NCI-H2196 (cell line): ENCODE measurements around the gene NTN4.
"Not testable (repeated sequence)": the region's sequence is repeated elsewhere in the genome, so short reads cannot be mapped to it uniquely, and the experiment has no call there.

Experiments used
- DNase-seq: peaks from one replicate; lab custom pipeline; 2025; ENCODE audit not compliant: unreplicated experiment; lab: John Stamatoyannopoulos, UW

NTN4 gene

DNA sequence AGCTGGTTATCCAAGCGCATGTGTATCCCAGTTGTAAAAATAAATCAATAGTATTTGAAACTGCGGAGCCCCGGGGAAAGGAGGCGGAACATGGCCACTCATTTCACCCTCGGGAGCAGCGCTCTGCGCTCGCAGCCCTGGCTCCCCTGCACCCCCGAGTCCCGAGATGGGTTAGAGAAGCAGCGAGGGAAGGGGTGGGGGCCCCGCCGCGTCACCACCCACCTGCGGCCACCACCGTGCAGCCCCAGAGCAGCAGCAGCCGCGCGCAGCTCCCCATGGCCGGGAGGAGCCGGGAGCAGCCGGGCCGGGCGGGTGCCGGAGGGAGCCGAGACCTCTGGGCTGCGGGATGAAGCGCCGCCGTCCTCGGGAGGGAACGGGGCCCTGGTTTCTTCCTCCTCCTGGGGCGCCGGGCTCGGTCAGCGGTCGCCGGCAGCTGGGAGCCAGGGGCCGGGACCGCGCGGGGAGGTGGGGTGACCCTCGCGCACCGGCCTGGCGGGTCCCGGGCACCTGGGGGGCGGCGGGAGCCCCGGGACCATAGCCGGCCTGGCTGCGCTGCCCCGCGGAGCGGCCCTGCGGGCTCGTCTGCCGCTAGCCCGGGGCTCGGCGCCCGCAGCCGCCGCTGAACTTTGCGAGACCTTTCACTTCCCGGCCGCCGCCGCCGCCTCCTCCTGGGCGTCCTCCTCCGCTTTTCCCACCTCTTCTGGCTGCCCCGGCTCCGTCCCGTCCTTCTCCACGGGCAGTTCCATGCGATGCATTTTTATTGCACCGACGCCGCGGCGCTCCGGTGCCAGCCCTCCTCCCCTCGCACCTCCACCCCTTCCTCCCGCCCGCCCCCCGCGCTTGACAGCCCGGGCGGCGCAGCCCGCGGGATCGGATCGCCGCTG lies at the start of gene NTN4:
Gene NTN4 (minus strand): TSS at position 732 of the 884 bp plus-strand sequence. CDS start 455 bp downstream, at position 277.
- DNase-seq: peak; percentile 28

DNA sequence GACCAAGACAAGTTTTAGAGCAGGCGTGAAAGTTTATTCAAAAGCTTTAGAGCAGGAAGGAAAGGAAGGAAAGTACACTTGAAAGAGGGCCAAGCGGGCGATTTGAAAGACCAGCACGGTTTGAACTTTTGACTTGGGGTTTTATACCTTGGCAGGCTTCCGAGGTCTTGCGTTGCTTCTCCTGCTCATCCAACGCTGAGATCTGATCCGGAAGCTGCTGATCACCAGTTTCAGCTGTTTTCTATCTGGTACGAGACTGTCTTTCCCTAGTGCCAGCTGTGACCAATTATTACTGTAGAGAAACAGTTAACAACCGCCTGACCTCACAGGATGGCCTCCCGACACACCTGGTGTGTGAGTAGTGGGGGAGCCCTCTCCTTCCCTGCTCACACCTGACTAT lies 47.6 kb upstream of the NTN4 start:
- DNase-seq: peak; percentile 62

DNA sequence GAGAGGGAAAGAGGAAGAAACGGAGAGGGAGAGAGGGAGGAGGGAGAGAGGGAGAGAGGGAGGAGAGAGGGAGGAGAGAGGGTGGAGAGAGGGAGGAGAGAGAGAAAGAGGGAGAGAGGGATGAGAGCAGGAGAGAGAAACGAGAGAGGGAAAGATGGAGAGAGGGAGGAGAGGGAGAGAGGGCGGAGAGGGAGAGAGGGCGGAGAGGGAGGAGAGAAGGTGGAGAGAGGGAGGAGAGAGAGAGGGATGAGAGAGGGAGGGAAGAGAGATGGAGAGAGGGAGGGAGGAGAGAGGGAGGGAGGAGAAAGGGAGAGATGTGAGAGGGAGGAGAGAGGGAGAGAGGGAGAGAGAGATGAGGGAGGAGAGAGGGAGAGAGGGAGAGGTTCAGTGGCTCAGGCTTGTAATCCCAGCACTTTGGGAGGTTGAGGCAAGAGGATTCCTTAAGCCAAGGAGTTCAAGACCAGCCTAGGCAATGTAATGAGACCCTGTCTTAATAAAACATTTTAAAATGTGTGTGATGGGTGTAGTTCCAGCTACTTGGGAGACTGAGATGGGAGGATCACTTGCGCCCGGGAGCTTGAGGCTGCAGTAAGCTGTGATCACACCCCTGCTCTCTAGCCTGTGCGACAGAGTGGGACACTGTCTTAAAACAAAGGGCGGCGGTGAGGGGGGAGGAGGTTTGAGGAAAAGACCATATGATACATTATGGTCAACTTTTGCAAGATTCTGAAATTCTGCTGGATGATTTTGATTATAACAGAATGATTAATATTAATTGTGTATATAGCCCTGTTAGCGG lies 46.9 kb upstream of the NTN4 start:
- DNase-seq: no peak

DNA sequence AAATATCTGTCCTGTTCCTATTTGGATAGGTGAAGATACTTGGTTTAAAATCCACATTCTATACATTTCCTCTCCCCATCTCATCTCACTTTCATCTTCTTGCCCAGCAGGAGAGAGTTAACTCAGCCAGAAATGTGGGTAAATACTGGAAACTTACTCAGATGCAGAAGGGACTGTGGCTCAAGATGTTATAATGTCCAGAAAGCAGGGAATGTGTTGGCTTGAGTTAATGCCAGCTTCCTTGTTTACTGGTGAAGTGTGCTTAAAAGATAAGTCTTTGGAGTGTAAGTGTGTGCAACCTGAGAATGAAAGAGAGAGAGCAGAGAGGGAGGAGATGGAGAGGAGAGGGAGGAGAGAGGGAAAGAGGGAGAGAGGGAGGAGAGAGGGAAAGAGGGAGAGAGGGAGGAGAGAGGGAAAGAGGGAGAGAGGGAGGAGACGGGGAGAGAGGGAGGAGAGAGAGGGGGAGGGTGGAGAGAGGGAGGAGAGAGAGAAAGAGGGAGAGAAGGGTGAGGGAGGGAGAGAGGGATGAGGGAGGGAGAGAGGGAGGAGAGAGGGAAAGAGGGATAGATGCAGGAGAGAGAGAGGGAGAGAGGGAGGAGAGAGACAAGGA lies 46.2 kb upstream of the NTN4 start:
- peak; percentile 49 for DNase-seq

DNA sequence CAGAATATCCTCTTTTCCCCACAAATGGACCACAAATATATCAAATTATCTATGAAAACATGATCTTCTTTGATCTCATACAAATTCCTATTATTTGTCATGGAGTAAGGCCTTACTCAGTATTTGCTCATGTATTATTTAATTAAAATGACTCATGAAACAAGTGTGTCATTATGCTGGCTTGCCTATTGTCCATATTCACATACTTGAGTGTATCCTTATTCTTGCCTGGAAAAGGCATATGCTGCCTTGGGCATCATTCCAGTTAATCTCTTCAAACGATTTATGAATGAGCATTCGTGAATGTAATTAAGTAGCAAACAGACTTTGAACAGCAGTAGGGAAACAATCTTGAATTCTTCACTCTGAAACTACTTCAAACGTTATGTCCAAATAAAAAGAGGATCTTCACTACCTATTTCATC lies 45.6 kb upstream of the NTN4 start:
- DNase-seq: peak; percentile 68

DNA sequence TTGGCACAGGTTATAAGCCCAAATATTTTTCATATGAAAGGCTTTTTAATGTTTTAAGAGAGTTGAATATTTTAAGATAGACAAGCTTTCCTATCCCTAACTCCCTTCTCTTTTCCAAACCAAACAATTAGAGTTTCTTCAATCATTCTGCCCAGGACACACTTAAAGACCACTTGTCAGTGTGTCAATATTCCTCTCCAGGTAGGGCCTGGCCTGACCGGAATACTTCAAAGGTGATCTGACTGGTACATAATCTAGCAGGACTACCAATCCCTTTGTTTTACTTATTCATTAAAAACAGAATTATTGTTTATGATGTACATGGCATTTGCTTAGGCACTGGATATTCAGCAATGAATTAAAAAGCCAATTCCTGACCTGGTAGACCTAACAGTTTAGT lies 44.0 kb upstream of the NTN4 start:
- DNase-seq: no peak

DNA sequence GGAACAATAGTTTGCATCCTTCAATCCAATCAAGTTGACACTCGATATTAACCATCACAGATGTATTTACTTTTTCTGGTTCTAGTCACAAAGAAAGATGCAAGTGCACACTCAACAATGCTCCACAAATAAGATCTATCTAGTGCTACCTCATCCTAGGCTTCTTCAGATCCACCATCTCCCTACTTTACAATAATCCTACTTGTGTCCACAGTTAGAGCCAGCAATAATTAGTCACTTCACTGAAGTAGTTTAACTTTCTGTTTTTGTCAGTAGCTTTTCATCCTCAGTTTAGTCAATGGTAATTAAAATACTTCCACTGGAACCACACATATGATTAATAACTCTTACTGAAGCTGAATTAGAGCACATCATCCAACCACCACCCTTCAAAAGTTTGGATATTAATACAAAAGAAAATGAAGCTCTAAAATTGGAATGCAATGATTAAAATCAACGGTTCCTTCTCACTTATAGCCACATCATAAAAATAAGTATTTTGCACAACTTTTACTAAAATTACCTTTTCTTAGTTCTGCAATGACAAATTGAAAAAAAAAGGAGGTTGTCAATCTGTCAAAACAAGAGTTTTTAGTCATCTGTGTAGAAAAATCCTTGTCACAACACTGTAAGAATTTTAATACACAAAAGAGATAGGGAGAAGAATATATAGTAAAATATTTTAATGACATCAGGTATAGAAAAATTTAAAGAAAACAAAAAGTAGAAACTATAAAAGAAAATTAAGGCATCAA lies 39.9 kb upstream of the NTN4 start:
- DNase-seq: no peak

DNA sequence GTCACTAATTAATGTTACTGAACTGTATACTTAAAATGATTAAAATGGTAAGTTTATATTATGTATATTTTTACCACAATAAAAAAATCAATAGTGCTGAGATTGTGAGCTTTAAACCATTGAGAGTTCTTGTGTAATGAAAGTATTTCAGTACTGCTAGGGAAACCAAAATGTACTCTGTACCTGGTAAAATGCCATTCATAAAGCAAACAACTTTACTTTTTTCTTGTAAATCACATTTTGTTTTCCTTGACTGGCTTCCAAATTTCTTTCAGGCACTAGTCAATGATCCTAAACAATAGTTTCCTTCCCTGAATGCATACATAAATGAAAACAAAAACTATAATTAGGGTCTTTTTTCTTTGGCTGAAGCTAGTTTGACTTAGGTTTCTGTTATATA lies 38.8 kb upstream of the NTN4 start:
- DNase-seq: no peak

DNA sequence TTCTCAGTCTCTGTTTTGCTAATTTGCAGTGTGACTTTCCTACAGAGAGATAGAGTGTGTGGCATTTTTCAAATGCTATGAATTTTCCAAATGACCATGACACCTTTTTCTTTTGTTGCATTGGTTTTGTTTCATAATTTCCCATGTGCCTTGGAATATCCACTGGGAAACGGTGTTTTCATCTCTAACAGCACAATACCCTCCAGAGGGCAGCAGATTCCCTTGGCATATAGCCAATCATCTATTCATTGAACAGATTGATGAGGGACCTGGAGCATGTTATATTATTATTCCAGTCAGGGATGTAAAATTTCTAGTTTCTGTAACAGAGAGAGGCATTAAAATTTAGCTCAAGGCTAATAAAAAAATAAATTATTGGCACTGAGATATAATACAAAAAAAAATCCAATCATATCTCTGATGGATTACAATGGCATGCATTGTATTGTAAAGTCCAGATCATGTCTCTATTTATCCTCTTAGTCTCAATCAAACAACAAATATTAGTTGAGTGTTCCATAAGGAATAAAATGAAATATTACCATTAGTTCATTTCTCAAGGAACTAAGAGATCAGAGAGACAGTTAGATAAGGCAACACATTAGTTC lies 29.6 kb upstream of the NTN4 start:
- DNase-seq: peak; percentile 68

DNA sequence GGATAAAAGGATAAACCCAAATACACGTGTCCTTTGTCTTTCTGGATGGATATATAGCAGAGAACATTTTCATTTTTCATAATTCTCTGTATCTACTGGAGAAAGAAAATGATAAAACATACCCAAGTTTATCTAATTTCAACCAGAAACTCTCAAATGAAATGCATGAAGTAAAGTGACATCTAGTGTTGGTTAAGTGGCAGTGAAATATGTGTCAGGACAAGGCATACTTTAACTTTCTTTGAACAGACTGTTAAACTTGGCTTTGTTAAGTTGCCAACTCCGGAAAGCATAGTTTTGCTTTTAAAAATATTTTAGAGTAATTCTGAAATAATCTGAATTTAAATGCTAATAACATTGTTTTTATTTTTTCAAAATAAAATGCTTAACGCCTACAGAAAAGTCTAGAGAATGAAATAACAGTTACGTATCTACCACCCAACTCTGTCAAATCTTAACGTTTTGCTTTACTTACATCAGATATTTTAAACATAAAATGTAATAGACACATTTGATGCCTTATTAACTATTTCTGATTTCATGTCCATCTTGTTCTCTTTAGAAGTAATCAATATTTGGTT lies 25.2 kb upstream of the NTN4 start:
- DNase-seq: peak; percentile 25

DNA sequence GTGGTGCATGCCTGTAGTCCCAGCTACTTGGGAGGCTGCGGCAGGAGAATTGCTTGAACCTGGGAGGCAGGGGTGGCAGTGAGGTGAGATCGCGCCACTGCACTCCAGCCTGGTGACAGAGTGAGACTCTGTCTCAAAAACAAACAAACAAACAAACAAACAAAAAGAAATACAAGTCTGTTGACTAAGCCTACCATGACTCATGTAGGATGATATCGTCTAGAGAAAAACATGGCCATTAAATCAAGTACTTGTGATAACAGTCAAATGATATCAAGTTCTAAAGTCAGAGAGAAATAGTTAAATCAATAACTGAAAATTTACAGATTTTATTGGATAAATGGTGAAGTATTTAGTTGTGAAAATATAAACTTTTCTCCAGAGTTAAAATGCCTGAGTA lies 21.6 kb upstream of the NTN4 start:
- DNase-seq: not testable (repeated sequence)

DNA sequence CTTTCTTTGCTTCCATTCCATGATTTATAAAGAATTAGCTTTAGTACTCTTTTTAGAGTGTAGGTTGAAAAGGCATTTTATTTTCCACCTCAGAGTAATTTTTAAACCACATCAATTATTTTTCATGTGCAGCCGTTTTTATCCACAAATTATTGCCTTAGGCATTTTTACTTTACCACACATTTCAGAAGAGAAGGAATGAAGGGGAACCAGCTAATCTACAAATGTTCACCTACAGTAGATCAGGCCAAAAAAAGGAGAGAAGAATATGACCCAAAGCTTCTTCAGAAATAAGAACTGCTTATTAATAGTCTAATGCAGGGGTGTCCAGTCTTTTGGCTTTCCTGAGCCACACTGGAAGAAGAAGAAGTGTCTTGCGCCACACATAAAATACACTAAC lies 19.8 kb upstream of the NTN4 start:
- no peak for DNase-seq

DNA sequence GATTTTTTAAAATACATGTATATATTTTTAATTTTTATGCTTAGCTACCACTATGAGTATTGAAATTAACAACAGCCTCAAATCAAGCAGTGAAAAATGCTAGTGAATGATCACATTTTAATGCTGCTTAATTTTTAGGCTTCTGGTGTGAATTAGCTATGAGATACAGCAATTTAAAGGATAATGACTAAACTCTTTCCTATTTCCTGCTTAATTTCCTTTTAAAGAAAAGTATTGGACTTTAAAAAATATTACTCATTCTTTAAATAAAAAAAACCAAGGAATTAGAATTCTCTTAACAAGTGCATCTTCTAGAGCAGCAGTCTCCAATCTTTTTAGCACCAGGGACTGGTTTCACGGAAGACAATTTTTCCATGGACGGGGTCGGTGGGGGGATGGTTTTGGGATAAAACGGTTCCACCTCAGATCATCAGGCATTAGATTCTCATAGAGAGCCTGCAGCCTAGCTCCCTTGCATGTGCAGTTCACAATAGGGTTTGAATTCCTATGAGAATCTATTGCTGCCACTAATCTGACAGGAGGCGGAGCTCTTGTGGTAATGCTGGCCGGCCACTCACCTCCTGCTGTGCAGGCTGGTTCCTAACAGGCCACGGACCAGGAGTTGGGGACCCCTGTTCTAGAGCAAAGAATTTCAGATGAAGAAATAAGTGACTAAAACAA lies 18.6 kb upstream of the NTN4 start:
- DNase-seq: no peak

DNA sequence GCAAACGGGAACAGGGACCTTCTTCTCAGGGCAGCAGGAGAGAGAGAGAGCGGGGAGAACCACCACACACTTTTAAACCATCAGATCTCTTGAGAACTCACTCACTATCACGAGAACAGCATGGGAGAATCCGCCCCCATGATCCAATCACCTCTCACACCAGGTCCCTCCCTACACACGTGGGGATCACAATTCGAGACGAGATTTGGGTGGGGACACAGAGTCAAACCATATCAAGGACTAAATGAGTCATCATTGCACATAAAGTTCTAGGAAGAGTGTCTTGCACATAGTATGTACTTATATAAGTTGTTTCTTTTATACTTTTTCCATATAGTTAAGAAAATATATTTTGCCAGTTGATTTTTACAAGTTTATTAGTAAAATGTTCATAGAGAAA lies 17.6 kb upstream of the NTN4 start:
- DNase-seq: no peak

DNA sequence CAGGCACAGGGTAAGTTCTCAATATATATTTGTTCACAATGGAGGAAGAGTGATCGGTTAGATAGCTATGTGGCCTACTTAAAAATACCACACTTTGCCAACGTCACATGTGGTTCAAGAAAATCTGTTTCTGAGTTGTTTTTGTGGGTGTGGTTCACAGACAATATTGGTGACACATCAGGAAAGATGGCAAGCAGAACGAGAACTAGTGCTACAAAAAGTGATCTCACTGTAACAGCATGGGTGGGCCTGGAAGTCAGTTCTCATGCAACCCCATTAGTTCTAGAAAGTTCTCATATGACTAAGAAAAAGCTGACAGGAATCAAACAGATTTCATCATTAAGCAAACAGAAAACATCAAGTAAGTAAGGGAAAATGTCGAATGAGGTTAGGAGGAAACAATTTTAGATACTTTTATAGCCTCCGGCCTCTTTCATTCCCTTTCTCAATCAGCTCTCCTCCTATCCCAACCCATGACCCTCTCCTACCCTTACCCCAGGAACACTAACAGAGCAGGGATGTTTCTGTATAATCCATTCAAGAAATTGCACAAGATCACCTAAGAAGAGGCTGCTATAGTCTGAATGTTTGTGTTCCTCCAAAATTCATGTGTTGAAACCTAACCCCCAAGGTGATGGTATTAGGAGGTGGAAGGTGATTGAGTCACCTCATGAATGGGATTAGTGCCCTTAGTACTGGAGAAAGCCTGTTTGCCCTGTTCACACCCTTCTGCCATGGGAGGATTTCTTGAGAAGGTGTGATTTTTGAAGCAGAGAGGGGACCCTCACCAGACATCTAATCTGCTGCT lies 15.5 kb upstream of the NTN4 start:
- DNase-seq: no peak

DNA sequence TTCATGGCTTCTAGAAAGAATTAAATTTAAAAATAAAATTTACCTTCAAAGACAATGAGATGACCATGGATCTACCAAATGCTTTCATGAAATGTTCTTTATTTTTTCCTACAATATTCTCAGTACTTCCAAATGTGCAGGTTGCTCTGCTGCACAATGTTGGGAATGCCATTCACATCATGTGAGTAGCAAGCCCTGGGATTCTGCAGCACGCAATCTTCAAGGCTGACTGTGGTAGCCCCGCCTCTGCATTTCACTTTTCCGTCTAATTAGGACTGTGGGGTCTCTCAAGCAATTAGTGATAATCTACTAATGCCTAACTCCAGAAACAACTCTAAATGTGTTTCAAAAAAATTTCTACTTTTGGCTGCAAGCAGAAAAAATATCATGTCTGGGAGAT lies 13.7 kb upstream of the NTN4 start:
- no peak for DNase-seq

DNA sequence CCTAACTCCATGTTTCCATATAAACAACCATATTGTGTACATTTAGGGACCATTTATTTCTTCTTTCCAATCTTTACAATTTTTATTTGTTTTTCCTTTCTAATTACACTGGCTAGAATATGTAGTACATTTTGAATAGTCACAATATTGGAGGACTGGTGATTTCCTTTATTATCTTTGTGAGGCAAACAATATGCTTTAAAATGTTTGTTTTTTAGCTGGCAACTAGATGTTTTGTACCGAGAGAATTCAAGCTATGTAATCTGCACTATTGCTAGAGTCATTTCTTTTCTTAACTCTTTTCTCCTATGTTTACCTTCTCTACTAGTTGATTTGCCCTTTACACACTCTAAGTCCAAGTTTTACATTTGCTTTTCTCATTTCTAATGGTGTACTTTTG lies 13.3 kb upstream of the NTN4 start:
- no peak for DNase-seq

DNA sequence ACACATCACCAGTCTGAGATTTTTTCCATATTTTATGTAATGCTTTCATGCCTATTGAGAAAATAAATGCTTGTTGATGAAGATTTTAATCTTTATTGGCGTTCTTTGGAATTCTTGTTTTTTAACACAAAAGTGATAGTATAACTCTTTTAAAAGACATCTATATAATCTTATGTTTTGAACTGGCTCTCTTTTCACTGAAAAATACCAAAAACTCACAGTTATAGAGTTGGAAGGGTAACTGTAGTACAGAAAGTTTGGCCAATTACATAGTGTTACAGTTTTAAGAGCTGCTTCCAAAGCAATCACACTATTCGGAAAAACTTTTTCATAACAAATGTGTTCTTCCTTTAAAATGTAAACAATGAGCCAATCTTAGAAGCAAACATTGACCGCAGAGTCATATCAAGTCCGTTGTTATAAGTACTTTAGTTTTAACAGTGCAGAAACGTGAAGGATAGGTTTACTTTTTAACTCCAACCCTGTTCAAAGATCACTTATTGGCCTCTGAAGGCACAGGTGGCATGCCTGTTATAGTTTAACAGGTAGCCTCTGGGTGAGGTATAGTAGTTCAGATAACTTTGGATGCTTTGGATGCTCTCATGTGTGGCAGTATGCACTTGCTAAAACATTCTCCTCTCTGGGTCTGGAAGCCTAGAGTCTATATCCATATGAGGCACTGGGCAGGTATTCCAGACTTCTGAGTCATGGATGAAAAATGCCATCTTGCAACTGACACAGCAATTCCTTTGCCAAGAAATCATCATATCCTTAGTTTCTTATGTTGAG lies 12.1 kb upstream of the NTN4 start:
- DNase-seq: no peak
